DLD1 (cell line): Measurements from ENCODE around the gene ANP32A.
"Not testable (repeated sequence)": the region's sequence is repeated elsewhere in the genome, so short reads cannot be mapped to it uniquely, and the experiment has no call there.

Experiments used
- in situ Hi-C: cut with HindIII; loops from 2 replicates; pipeline ENCODE4 v1.10.0; 2017; ENCODE audit warnings: low sequenced_read_pairs

ANP32A gene

DNA sequence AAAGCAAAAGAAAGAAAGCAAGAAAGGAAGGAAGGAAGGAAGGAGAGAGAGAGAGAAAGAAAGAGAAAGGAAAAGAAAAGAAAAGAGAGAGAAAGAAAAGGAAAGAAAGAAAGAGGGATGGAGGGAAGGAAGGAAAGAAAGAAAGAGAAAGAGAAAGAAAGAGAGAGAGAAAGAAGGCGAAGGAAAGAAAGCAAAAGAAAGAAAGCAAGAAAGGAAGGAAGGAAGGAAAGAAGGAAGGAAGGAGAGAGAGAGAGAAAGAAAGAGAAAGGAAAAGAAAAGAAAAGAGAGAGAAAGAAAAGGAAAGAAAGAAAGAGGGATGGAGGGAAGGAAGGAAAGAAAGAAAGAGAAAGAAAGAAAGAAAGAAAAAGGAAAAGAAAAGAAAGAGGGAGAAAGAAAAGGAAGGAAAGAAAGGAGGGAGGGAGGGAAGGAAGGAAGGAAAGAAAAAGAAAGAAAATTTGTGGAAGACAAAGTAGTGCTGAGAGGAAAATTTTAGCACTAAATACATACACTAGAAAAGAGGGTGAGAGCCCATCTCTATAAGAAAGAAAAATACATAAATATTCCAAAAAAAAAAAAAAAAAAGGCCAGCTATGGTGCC is 60.6 kb downstream of the ANP32A start:
- in situ Hi-C loops: not testable (repeated sequence)

DNA sequence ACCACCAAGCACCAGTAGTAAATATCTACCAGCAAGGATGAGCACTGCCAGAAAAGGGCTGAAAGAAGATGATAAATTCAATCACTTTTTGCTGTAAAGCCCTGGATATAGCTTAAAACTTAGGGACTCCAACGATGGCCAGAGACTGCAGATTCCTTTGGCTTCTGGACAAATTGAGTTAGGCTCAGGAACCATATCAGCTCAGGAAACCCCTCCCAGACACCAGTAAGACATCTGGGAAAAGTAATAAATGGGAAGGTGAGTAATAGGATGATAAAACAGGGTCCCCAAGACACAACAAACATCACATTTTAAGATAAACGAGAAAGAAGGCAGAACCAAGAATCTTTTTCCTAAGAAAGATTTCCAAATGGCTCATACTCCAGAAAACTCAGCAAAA is 65.0 kb downstream of the ANP32A start:
- in situ Hi-C loops: no loop called here

DNA sequence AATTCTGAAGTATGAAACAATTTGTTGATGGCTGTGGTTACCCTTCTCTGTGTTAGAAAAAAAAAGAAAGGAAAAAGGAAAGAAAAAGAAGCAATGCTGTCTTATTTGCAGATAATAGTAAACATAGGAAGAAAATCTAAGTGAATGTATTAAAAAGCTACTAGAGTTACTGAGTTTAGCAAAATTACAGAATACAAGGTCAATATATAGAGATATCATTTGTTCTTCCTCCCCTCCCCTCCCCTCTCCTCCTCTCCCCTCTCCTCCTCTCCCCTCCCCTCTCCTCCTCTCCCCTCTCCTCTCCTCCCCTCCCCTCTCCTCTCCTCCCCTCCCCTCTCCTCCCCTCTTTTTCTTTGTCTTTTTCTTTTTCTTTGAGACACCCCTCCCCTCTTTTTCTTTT is 69.1 kb downstream of the ANP32A start:
- in situ Hi-C loops: no loop called here

DNA sequence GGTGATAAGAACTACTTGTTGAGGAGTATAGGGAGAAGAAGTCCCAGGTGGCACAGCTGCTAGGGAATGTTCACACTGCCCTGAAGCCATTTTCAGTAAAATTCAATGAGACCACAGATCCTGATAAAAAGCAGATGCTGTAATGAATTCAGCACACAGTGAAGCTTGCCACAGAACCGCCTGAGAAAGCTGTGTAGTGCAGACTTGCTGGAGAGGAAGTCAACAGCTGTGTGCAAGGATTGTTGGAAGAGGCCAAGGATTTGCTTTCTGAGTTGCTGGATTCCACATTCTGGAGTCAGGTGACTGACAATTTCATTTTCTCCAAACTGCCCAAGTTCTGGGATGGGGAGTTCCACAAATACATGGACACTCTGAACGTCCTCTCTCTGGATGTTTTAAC is 70.9 kb downstream of the ANP32A start:
- in situ Hi-C loops: no loop called here

DNA sequence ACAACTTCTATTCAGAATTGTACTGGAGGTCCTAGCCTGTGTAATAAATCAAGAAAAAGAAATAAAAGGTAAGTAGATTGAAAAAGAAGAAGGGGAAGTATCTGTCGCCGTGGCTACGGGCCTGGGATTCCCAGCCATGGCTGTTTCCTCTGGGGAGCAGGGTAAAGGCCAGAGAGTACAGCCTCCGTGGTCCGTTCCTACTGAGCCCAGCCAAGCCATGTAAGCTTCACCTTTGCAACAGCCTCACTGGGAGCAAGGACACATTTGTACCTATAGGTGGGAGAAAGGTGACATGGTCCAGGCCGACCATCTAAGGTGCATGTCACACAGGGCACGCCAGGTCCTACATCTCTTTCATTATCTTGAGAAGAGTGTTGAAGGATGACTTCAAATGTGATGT is 71.3 kb downstream of the ANP32A start:
- in situ Hi-C loops: no loop called here

DNA sequence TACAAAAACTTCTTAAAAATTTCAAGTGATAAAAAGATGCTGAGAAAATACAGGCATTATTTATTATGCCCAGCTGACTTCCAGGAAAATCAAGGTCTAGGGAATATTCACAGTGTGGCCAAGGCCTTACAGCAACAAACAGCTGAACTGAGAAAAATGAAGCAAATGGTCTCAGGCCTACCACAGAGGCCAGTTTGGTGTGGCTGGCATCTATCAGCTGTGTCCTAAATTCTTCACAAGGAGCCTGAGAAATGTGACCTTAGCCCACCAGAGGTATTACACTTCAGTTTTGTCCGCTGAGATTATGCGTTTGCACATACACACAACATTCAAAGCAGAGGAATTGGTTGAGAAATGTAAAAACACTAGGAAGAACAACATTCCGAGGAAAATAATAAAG is 77.4 kb downstream of the ANP32A start:
- in situ Hi-C loops: no loop called here

DNA sequence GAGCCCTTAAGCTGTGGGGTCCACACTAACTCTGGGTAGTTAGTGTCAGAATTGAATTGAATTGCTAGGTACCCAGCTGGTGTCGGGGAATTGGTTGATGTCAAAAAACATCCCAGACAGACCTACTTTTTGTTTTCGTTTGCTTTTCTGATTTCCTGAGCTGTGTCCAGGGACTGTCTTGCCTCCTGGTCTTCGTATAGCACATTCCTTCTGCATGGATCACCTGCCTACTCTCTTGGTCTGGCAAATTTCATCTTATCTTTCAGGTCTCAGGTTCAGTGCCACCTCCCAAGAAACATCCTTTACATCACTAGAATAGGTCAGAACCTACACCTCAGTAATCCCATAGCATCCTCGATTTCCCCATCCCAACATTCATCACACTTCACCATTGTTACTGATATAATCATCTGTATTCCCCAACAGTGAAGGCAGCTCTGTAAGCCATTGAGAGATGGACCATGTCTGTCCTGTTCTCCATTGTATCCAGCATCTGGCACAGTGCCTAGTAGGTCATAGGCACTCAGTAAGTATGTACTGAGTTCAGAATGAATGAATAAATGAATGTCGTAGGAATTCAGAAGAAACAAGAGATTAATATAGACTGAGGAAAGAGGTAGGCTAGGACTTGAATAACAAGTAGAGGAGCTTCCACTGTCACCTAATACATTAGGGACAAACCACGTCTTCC is 81.2 kb downstream of the ANP32A start:
- in situ Hi-C loops: no loop called here

DNA sequence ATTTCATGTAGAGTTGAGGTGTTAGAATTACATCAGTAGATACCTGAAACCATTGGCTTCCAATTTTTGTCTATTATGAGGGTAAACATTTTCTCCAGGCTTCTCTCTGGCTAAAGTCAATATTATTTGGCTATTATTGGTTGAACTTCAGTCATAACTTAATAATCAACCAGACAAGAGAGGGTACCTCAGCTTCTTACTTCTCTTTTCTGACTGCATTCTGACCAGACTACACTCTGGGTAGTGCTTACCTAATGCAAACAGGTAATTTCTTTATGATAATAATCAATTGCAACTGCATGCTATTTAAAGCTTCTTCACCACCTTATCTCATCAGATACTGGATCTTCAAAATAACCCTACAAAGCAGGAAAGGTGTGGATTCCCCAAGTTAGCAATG is 85.1 kb downstream of the ANP32A start:
- in situ Hi-C loops: no loop called here

DNA sequence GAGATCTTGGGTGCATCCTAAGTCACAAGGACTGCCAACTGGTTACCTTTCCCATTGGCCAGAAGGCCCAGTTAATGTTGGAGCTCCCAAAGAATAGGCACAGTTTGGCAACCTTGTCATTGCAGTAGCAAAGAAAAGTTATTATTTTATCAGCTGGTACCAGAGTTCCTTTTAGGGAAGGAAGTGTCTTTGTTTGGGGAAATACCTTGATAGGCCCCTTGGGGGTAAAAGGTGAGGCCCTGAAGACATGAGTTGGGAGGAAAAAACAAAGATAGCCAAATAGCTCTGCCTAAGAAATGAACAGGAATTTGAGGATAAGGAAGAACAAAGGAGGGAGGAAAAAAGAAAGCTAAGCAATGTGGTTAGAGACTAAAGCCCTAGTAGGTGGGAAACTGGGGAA is 85.8 kb downstream of the ANP32A start:
- in situ Hi-C loops: no loop called here

DNA sequence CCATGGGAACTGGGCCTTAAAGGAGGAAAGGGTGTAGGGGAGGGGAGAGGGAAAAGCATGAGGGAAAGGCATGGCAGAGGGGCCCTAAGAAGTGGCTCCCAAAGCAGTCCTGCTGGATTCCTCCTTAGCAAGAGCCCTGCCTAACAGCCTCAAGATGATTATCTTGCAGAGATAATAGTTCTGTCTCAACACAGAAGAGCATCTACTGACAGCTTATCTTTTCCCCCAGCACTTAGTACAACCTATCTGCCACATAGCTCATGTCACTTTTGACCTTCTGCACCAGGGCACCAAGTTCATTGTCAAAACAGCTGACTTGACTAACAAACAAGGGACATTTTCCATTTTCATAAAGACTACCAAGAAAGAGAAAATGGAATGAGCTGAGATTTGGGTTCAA is 86.3 kb downstream of the ANP32A start:
- in situ Hi-C loops: no loop called here

DNA sequence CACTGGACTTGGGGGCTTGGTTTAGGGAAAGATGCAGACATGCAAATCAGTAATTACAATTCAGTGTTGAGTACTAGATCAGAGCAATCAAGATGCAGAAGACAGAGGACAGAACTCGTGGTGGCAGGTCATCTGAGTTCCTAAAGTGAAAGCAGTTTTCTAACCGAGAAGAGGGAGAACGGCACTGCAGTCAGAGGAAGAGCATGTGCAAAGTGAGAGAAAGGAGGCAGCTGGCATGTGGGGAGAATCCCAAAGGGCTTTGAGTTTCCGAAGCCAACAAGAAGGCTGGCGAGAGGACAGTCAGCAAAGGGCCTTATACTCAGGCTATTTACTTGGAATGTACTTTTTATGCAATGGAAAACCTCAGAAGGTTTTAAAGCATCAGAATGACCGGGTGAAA is 87.0 kb downstream of the ANP32A start:
- in situ Hi-C loops: no loop called here

DNA sequence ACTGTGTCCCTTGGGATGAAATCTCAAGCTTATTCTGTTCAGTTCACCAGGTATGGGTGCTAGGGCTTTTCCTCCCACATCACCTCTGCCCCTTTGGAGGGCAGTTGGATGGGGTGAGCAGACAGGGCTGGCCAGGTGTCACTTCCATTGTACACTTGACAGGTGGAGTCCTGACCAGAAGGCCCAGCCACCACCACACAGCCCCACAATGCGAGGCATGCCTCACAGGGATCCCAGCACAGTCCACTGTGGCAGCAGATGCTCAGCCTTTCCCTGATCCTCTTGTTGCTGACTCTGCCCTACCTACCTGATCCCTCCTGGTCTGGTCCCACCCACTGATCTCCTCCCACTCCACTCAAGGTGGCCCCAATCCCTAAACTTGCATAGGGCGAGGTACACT is 88.2 kb downstream of the ANP32A start:
- in situ Hi-C loops: no loop called here

DNA sequence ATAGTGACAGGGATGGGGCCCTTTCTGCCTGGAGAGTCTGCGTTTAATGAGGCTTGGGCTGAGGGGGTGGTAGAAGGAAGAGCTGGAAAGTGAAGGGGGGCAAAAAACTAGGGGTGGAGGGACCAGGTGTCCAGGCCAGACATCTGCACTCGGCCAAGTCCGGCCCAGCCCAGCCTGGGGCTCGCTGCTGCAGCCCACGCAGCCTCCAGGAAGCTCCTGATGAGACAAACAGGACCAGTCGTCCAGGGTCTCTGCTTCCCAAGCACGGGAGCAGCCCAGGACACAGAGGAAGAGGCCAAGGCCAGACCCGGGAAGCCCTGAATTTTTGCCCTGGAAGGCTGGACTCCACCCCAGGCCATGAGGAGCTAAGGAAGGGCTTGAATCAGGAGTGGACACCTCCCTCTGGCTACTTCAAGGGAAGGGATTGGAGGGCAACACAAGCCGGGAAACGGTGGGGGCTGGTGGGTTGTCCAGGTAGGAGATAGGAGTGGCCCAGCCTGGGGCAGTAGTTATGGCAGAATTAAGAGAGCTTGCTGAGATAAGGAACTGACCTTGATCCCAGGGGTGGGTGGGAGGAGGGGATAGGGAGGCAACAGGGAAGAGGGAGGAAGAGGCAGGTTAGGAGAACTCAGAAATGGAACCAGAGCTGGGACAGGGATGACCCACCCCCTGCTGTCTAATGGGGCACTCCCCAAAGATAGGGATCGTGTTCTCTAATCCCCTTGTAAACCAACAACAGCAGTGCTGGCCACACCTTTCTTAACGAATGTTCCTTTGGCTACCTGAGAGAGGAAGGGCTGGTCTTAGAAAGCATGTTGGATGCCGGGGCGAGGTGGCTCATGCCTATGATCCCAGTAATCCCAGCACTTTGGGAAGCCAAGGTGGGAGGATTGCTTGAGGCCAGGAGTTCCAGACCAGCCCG is 89.5 kb downstream of the ANP32A start:
- in situ Hi-C loops: no loop called here

DNA sequence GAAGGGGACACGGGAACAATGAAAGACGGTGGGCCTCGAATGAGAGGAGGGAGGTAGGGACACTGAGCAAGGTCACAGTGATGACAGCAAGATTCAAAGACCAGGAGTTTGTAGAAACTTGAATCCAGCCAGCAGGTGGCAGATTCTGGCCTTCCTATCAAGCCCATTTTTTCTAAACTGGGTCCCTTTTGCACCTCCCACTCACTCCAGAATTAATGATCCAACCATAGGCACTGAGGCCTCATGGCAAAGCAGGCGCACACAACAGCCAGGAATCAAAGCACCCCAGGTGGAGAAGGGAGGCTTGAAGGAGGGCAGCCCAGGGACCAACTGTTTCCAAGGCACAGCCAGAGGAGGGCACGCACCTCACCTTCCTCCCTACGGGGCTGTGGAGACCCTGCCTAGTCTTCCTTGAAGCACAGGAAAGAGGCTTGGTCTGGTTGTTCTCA is 90.2 kb downstream of the ANP32A start:
- in situ Hi-C loops: no loop called here

DNA sequence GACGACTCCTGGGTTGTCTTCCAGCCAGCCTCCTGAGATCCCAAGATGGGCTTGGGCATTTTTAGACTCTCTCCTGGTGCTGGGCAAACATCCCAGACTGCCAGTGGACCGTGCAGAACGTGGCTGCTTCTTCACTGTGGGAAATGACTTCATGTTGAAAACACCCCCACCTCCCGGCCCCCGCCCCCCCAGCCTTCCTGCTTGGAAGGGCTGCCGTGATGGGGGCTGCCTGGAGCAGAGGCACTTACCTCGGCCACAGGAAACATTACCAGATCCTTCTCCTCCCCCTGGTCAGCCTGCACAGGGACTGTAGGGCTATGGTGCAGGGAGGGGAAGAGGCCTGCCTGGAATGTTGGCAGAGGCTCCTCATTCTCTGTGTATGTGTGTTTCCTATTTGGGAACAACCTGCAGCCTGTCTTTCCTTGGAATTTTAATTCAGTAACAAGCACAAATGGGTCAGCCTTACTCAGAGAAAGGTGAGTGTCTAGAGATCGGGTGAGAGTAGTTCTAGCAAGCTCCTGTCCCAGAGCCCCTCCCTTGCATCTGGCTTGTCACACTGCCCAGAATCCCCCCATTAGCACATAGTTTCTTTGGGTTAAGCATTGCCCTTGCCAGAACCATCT is 90.8 kb downstream of the ANP32A start:
- in situ Hi-C loops: no loop called here
